SK-N-MC (cell line): ENCODE results near the gene ATP8B1.

Experiments
- EZH2 ChIP-seq: fragments of 200-600 bp; sonication (generic); IDR thresholded peaks from one replicate; pipeline ENCODE4 v1.6.1; 2017; ENCODE audit warnings: antibody characterized with exemption
- POLR2AphosphoS5 ChIP-seq: IDR thresholded peaks from 2 replicates; pipeline ENCODE4 v1.6.1; 2012; ENCODE audit warnings: mild to moderate bottlenecking, low read depth, low read length, borderline replicate concordance

DNA sequence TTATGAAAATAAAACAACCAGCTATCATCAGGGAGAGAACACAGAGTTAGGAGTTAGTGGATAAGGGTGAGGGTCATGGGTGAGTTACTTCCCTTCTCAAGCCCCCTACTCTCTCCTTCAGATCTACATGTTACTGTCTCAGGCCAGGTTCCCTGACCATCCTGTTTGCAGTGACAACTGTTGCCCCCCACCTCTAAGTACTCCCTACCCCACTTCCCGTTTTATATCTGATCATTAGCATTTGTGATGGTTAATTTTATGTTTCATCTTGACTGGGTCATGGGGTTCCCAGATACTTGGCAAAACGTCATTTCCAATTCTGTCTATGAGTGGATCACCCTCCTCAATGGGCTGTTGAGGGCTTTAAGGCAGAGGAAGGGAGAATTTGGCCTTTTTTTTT, 32.8 kb upstream of the ATP8B1 start:
- TF ChIP-seq EZH2 (no peak), POLR2AphosphoS5 (no peak)
